HepG2 (cell line): Measurements from ENCODE around the gene CLDN19. TPM values are rescaled to one million over a fixed set of nuclear protein-coding genes. Genes with fewer than 3 reads are reported as not detected.

Experiments
- ADNP ChIP-seq: sonication (generic); formaldehyde crosslinking; IDR thresholded peaks from 2 replicates; pipeline ENCODE4 v1.4.0; 2020; ENCODE audit warnings: missing genetic modification reagents
- ATM ChIP-seq: fragments of 450-650 bp; IDR thresholded peaks from 2 replicates; pipeline ENCODE4 v1.7.1; 2017; ENCODE audit warnings: mild to moderate bottlenecking, borderline replicate concordance
- CBX2 ChIP-seq, 2 experiments: fragments of 200-600 bp in 1 of 2; sonication (generic); formaldehyde crosslinking in 1 of 2; IDR thresholded peaks; 2 replicates each; pipeline versions ENCODE4 v1.7.0 to v1.8.1; 2018 to 2022; ENCODE audit warnings: low read depth in 2 of 2, low read length in 1 of 2, mild to moderate bottlenecking in 1 of 2, missing genetic modification reagents in 1 of 2
- CEBPB ChIP-seq: IDR thresholded peaks from 2 replicates; pipeline ENCODE4 v1.6.1; 2011; ENCODE audit warnings: low read depth, low read length, improper control_type of control experiment, borderline replicate concordance
- ELK4 ChIP-seq: sonication (generic); formaldehyde crosslinking; IDR thresholded peaks from 2 replicates; pipeline ENCODE4 v1.9.0; 2021; ENCODE audit warnings: missing genetic modification reagents, borderline replicate concordance
- FOXO1 ChIP-seq: sonication (generic); formaldehyde crosslinking; IDR thresholded peaks from 2 replicates; pipeline ENCODE4 v1.4.0; 2020; ENCODE audit warnings: missing genetic modification reagents
- GATAD2A ChIP-seq: IDR thresholded peaks from 2 replicates; pipeline ENCODE4 v1.6.1; 2016
- HES4 ChIP-seq: sonication (generic); formaldehyde crosslinking; IDR thresholded peaks from 2 replicates; pipeline ENCODE4 v1.9.0; 2021; ENCODE audit warnings: mild to moderate bottlenecking, missing genetic modification reagents, borderline replicate concordance
- KLF11 ChIP-seq: IDR thresholded peaks from 2 replicates; pipeline ENCODE4 v1.6.1; 2016; ENCODE audit warnings: missing compliant biosample characterization
- MXI1 ChIP-seq: IDR thresholded peaks from 3 replicates; pipeline ENCODE4 v1.6.1; 2012; ENCODE audit warnings: low read depth, low read length, inconsistent platforms, borderline replicate concordance
- NKX3-1 ChIP-seq: sonication (generic); formaldehyde crosslinking; IDR thresholded peaks from 2 replicates; pipeline ENCODE4 v1.5.0; 2020; ENCODE audit warnings: missing genetic modification reagents
- NPAS2 ChIP-seq: sonication (generic); formaldehyde crosslinking; IDR thresholded peaks from 2 replicates; pipeline ENCODE4 v1.8.0; 2022; ENCODE audit warnings: mild to moderate bottlenecking, missing genetic modification reagents, borderline replicate concordance
- POGZ ChIP-seq: sonication (generic); formaldehyde crosslinking; IDR thresholded peaks from 2 replicates; pipeline ENCODE4 v1.4.0; 2020; ENCODE audit warnings: mild to moderate bottlenecking, missing genetic modification reagents
- SCMH1 ChIP-seq: sonication (generic); formaldehyde crosslinking; IDR thresholded peaks from 2 replicates; pipeline ENCODE4 v1.9.0; 2021; ENCODE audit warnings: missing genetic modification reagents, mild to moderate bottlenecking, borderline replicate concordance
- SMYD3 ChIP-seq: sonication (generic); formaldehyde crosslinking; IDR thresholded peaks from 2 replicates; pipeline ENCODE4 v1.8.1; 2023; ENCODE audit warnings: mild to moderate bottlenecking, missing genetic modification reagents
- TCF7 ChIP-seq: sonication (generic); IDR thresholded peaks from 2 replicates; pipeline ENCODE4 v1.6.1; 2016; ENCODE audit warnings: antibody characterized with exemption, low read depth
- ZFP1 ChIP-seq: IDR thresholded peaks from 2 replicates; pipeline ENCODE4 v1.6.1; 2016
- ZNF136 ChIP-seq: sonication (generic); formaldehyde crosslinking; IDR thresholded peaks from 2 replicates; pipeline ENCODE4 v1.8.1; 2022; ENCODE audit warnings: low read depth, mild to moderate bottlenecking, moderate library complexity, missing genetic modification reagents
- ZNF597 ChIP-seq: sonication (generic); formaldehyde crosslinking; IDR thresholded peaks from 2 replicates; pipeline ENCODE4 v1.5.0; 2020; ENCODE audit warnings: missing genetic modification reagents
- ZNF746 ChIP-seq: sonication (generic); formaldehyde crosslinking; IDR thresholded peaks from 2 replicates; pipeline ENCODE4 v1.8.0; 2022; ENCODE audit warnings: mild to moderate bottlenecking, missing genetic modification reagents
- ZNF781 ChIP-seq: sonication (generic); formaldehyde crosslinking; IDR thresholded peaks from 2 replicates; pipeline ENCODE4 v1.5.1; 2020; ENCODE audit warnings: borderline replicate concordance, mild to moderate bottlenecking, missing genetic modification reagents; ENCODE audit errors: not compliant biosample characterization
- polyA plus RNA-seq, 8 experiments: library from polyadenylated mRNA; depleted of rRNA in 3 of 8; stranded (reverse) in 7 of 8; unstranded in 1 of 8; fragments of >200 nt; fragmentation: Illumina TruSeq in 4 of 8; extraction: Trizol in 4 of 8; gene quantifications; 2 replicates each; pipeline versions ENCODE4 v1.2.1 to v1.2.3, GENCODE V29; 2011 to 2016; ENCODE audit warnings: low read depth in 4 of 8, missing spikeins in 1 of 8, mixed read lengths in 1 of 8; ENCODE audit not compliant: insufficient read depth in 1 of 8
- total RNA-seq, 5 experiments: library from RNA; depleted of rRNA; stranded (reverse); fragments of >200 nt; fragmentation: Illumina TruSeq; extraction: Trizol; gene quantifications; 2 replicates each; pipeline ENCODE4 v1.2.3, GENCODE V29; 2016; ENCODE audit warnings: low read depth in 1 of 5
- TF ChIP-seq, protein P1 (sequence below): sonication (generic); formaldehyde crosslinking; IDR thresholded peaks from 2 replicates; pipeline ENCODE4 v1.8.1; 2022; ENCODE audit warnings: low read depth, mild to moderate bottlenecking, missing genetic modification reagents
- TF ChIP-seq, protein P2 (sequence below): sonication (generic); formaldehyde crosslinking; IDR thresholded peaks from 2 replicates; pipeline ENCODE4 v1.5.0; 2020; ENCODE audit warnings: mild to moderate bottlenecking, missing genetic modification reagents

Gene CLDN19
- total and polyA plus RNA-seq, 2 of the 13 experiments (the other 11 are each of a cell fraction or from before 2014, with no cell fraction given) = 5.0 to 7.6 TPM

DNA sequence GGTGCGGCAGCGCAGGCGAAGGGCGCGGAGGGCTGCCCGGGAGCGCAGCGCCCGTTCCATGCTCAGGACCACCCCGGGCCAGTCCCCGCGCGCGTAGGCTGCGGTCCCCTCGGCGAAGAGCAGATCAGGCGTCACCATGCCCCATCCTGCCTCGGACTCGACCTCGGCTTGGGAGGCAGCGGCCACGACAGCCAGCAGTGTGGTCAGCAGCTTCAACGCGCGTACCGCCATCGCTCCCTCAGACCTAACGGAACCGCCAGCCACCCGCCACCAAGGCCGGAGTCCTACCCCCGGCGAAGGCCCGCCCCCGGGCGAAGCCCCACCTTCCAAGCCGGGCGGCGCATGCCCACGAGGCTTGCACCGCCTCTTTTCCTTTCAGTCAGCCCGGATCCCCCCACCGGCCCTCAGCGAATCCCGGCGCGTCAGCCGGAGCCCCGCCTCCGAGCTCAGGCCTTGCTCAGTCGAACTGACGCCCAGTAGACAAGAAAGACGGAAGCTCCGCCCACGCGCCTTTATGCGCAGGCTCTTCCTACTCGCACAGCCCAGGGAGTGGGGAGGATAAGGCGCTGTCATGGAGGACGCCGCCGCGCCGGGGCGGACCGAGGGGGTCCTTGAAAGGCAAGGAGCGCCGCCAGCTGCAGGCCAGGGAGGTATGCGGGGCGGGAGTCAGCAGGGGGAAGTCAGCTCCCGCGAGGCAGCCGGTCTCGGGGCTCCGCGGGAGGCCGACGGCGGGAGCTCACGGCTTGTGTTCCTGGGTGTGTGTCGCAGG, 26.9 kb upstream of the CLDN19 start, which contains the start of the genes C1orf50 and P3H1 (continued):
- no peak for TF ChIP-seq ATM
- peak; percentile 80; the same call in 1 of the 2 replicates for TF ChIP-seq SMYD3
- TF ChIP-seq, protein P1, sequence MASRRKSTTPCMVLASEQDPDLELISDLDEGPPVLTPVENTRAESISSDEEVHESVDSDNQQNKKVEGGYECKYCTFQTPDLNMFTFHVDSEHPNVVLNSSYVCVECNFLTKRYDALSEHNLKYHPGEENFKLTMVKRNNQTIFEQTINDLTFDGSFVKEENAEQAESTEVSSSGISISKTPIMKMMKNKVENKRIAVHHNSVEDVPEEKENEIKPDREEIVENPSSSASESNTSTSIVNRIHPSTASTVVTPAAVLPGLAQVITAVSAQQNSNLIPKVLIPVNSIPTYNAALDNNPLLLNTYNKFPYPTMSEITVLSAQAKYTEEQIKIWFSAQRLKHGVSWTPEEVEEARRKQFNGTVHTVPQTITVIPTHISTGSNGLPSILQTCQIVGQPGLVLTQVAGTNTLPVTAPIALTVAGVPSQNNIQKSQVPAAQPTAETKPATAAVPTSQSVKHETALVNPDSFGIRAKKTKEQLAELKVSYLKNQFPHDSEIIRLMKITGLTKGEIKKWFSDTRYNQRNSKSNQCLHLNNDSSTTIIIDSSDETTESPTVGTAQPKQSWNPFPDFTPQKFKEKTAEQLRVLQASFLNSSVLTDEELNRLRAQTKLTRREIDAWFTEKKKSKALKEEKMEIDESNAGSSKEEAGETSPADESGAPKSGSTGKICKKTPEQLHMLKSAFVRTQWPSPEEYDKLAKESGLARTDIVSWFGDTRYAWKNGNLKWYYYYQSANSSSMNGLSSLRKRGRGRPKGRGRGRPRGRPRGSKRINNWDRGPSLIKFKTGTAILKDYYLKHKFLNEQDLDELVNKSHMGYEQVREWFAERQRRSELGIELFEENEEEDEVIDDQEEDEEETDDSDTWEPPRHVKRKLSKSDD = no peak
- TF ChIP-seq CBX2 (IDR thresholded peaks at IDR 0.05; ENCODE audit: low read depth, low read length) = no peak
- TF ChIP-seq CBX2 (CRISPR knock-in tag; IDR thresholded peaks at IDR 0.05; ENCODE audit: low read depth) = no peak
- TF ChIP-seq NPAS2 = no peak
- no peak for TF ChIP-seq ZNF597 (CRISPR knock-in tag)
- no peak for TF ChIP-seq TCF7
- no peak for TF ChIP-seq ELK4
- TF ChIP-seq ADNP = no peak
- no peak for TF ChIP-seq ZNF136 (CRISPR knock-in tag)
- TF ChIP-seq, protein P2, sequence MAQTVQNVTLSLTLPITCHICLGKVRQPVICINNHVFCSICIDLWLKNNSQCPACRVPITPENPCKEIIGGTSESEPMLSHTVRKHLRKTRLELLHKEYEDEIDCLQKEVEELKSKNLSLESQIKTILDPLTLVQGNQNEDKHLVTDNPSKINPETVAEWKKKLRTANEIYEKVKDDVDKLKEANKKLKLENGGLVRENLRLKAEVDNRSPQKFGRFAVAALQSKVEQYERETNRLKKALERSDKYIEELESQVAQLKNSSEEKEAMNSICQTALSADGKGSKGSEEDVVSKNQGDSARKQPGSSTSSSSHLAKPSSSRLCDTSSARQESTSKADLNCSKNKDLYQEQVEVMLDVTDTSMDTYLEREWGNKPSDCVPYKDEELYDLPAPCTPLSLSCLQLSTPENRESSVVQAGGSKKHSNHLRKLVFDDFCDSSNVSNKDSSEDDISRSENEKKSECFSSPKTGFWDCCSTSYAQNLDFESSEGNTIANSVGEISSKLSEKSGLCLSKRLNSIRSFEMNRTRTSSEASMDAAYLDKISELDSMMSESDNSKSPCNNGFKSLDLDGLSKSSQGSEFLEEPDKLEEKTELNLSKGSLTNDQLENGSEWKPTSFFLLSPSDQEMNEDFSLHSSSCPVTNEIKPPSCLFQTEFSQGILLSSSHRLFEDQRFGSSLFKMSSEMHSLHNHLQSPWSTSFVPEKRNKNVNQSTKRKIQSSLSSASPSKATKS = no peak
- no peak for TF ChIP-seq FOXO1 (CRISPR knock-in tag)
- peak; percentile 37; the same call in 1 of the 2 replicates for TF ChIP-seq HES4 (CRISPR knock-in tag)
- TF ChIP-seq KLF11 (CRISPR knock-in tag) = no peak
- TF ChIP-seq CEBPB = no peak
- no peak; the same call in 1 of the 2 replicates for TF ChIP-seq NKX3-1 (CRISPR knock-in tag)
- no peak for TF ChIP-seq ZNF746 (CRISPR knock-in tag)
- TF ChIP-seq MXI1 = peak; percentile 54; the same call in 1 of the 3 replicates
- no peak for TF ChIP-seq SCMH1 (CRISPR knock-in tag)
- no peak; the same call in 1 of the 2 replicates for TF ChIP-seq ZFP1 (CRISPR knock-in tag)
- 0 out of 2 replicates have a peak, but pooled peaks have one; percentile 47 for TF ChIP-seq POGZ
- TF ChIP-seq ZNF781 (CRISPR knock-in tag) = peak; percentile 90
- peak; percentile 15; the same call in 1 of the 2 replicates for TF ChIP-seq GATAD2A
